Measurements from ENCODE around the gene LSM7. TPM values are rescaled to one million over a fixed set of nuclear protein-coding genes. Genes with fewer than 3 reads are reported as not detected.
A peak's percentile ranks its signal among the peaks of the same experiment; 100 is the strongest.

LSM7 gene
- total and polyA plus RNA-seq, 9 of the 15 experiments (the other 6 are each of a cell fraction or from before 2014, with no cell fraction given): 40.5 to 690 (median 265) TPM

GRCh38 chr19:2315121-2315817, 13.1 kb downstream of the LSM7 start (continued):
- TF ChIP-seq ZNF785 (CRISPR knock-in tag; IDR thresholded peaks at IDR 0.05): no peak
- peak; percentile 54; the same call in 1 of the 2 replicates for TF ChIP-seq LCOR (CRISPR knock-in tag; IDR thresholded peaks at IDR 0.05)
- no peak for TF ChIP-seq SP2 (IDR thresholded peaks at IDR 0.05; ENCODE audit: extremely low read depth, low read depth, low read length, poor library complexity, severe bottlenecking)
- TF ChIP-seq GATAD2B (IDR thresholded peaks at IDR 0.05; ENCODE audit: borderline replicate concordance): no peak
- TF ChIP-seq SMARCA5 (IDR thresholded peaks at IDR 0.05): no peak
- peak; percentile 71; the same call in 1 of the 2 replicates for TF ChIP-seq CBX5 (IDR thresholded peaks at IDR 0.05; ENCODE audit: borderline replicate concordance, low read depth)
- no peak for TF ChIP-seq FOXJ2 (tag; IDR thresholded peaks at IDR 0.05)
- no peak for TF ChIP-seq MCM7 (IDR thresholded peaks at IDR 0.05)
- 0 out of 2 replicates have a peak, but pooled peaks have one; percentile 16 for TF ChIP-seq ZEB2 (IDR thresholded peaks at IDR 0.05)
- TF ChIP-seq SMARCE1 (IDR thresholded peaks at IDR 0.05): no peak
- no peak for TF ChIP-seq YY1 (IDR thresholded peaks at IDR 0.05; ENCODE audit: borderline replicate concordance in 1 of 3, control insufficient read depth in 1 of 3, extremely low read depth in 1 of 3, insufficient read depth in 3 of 3, insufficient read length in 1 of 3, insufficient replicate concordance in 2 of 3, low read depth in 1 of 3, low read length in 2 of 3)
- peak in 1 of 2 experiments; percentile 95; a peak in 2 of 3 replicates for TF ChIP-seq CBX3 (IDR thresholded peaks at IDR 0.05; ENCODE audit: borderline replicate concordance in 1 of 2, low read length in 2 of 2)
- TF ChIP-seq POLR2H (tag; IDR thresholded peaks at IDR 0.05; ENCODE audit: low read depth): no peak
- no peak for TF ChIP-seq RBM15 (IDR thresholded peaks at IDR 0.05; ENCODE audit: insufficient read depth, low read length)
- no peak for TF ChIP-seq ELK1 (CRISPR knock-in tag; IDR thresholded peaks at IDR 0.05)
- no peak for TF ChIP-seq KHSRP (IDR thresholded peaks at IDR 0.05)
- TF ChIP-seq NBN (IDR thresholded peaks at IDR 0.05; ENCODE audit: low read depth): no peak
- no peak for TF ChIP-seq DMBX1 (CRISPR knock-in tag; IDR thresholded peaks at IDR 0.05; ENCODE audit: borderline replicate concordance)
- TF ChIP-seq ZNF518B (CRISPR knock-in tag; IDR thresholded peaks at IDR 0.05): no peak
- TF ChIP-seq L3MBTL2 (IDR thresholded peaks at IDR 0.05): no peak
- TF ChIP-seq C11orf30 (IDR thresholded peaks at IDR 0.05; ENCODE audit: low read depth): no peak
- no peak for TF ChIP-seq CXXC5 (CRISPR knock-in tag; IDR thresholded peaks at IDR 0.05)
- TF ChIP-seq THAP12 (CRISPR knock-in tag; IDR thresholded peaks at IDR 0.05): no peak

All from K562 (cell line).